Globus pallidus (tissue), 1 donor: Measurements from ENCODE around the gene DPP6.
A peak's percentile ranks its signal among the peaks of the same experiment; 100 is the strongest.

Source experiments
- DNase-seq: peaks from one replicate; pipeline ENCODE4 v3.0.0-alpha.2; 2015; ENCODE audit warnings: low spot score

DPP6 gene

GRCh38 chr7:154859747-154860620 lies 807.8 kb downstream of the DPP6 start:
- no peak for DNase-seq

DNA sequence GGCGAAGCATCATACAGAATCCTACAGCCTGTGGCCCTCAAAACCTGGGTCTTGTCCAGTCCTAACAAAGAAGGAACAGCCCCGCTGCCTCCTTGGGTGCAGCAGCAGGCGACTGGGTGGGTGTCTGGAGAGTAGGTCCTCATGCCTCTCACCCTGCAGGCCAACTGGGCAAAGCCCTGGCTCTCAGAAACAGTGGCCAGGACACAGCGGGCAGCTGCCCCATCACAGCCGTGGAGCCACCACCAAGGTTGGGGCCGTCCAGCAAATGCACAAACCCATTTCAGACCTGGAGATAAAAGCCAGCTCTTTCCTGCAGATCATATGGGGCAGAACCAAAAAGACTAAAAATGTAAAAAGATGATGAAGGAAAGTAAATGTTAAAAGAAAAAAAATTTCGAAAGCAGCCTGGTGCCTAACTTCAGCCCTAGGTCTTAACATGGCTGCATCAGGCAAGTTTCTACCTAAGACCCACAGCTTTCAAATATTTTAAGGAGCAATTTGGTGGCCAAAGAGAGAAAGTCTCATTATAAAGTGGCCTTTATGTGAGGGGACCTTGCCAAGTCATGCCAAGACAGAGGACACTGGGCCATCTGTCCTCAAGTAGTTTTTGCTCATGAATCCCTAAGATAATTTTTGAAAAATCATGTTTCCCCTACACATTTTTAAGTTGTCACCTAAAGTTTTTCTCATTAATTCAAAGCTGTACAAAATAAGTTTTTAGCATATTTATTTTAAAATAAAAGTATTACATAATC lies 808.6 kb downstream of the DPP6 start:
- DNase-seq, result no peak

GRCh38 chr7:154861589-154861988 lies 809.4 kb downstream of the DPP6 start:
- DNase-seq, result no peak

DNA sequence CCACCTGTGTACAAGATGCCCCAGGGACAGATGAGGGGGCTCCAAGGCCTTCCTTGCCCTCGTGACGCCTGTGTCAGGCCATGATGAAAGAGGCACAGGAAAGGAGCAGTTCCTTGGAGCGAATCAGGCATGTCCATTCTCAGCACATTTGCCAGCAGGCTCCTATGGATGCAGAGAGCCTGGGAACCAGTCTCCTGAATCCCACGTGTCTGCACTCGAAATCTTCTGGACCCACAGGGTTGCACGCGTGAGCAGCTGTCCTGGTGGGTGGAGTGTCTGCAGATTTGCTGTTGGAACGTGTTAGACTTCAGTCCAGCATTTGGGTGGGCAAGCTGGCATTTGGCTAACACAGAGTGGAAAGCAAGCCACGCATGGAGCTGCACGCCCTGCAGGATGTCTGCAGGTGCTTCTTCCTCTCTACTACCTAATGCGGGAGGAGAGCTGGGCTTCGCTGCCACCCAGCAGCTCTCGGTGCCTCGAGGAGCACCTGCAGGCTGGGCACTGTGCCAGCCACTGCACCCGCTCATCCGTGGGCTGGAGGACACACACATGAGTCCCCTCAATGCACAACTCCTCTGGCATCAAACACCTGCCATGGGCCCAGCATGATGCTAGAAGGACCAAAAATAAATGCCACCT lies 810.1 kb downstream of the DPP6 start:
- DNase-seq, result no peak

- DNase-seq, result no peak
Observed at GRCh38 chr7:154863766-154864522, 811.7 kb downstream of the DPP6 start.

- DNase-seq, result no peak
Observed at GRCh38 chr7:154864523-154864891, 812.3 kb downstream of the DPP6 start.

DNA sequence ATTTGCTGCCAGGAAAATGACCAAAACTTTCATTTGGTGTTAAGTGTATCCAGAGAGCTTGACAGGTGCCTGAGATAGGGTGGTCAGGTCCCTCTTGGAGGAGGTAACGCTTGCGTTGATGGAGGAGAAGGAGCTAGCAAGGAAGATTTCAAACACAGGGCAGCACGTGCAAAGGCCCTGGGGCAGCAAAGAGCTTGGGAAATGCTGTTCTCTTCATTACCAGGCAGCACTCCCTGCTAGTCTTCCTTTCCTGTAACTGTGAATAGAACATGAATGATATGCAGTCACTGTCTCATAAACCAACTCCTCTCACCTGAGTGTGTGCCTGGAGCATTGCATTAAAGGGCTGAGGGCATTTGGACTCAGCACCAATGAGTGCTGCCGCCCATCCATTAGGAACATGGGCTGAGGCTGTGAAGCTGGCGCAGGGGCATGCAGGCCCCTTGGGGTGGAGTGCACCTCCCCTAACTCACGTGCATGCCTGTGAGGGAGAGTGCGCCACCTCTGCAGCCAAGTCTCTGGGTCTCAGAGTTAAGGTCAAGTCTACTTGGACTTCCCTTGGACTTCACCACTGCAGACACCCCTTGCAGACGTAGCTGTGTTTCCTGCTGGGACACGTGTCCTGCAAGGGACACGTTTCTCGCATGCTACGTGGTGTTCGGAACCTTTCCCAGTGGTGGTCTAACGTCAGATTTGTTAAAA lies 813.9 kb downstream of the DPP6 start:
- DNase-seq, result no peak

GRCh38 chr7:154867068-154867467 lies 814.9 kb downstream of the DPP6 start:
- DNase-seq, result no peak

GRCh38 chr7:154868921-154869320 lies 816.7 kb downstream of the DPP6 start:
- DNase-seq, result no peak

DNA sequence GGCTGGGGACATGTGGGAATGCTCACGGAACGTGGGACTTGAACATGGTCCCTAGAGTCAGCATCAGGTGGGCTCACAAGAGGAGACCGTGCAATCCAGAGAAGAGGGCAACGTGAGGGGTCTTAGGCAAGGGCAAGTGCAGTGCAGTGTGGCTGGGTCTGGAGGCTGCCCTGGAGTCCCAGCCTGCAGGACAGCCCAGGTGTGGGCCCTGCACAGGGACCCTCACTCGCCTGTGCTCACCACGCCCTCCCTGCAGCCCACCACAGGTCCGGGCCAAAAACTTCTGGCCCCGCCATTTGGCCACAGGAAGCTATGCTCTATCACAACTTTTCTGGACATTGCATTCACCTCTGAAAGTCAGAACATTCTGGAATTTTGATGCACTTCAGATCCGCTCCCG lies 817.2 kb downstream of the DPP6 start:
- no peak for DNase-seq

DNA sequence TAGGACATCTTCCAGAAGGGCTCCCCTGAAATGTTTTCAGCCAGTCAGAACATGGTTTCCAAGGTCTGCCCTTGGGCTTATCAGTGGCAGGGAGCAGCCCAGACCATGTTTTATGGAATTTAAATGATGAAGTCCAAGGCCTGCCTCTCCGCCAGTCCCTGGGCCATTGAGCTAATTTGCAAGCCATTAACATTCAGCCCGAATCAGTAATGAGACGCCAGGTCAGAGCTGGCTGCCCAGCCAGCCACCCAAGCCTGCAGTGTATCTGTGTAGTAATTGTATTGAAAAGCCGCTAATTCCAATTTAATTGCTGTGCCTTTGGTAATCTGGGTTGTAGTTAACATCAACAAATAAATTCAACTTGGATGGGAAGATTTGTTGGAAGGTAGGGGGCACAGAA lies 819.3 kb downstream of the DPP6 start:
- DNase-seq, result peak; percentile 25

DNA sequence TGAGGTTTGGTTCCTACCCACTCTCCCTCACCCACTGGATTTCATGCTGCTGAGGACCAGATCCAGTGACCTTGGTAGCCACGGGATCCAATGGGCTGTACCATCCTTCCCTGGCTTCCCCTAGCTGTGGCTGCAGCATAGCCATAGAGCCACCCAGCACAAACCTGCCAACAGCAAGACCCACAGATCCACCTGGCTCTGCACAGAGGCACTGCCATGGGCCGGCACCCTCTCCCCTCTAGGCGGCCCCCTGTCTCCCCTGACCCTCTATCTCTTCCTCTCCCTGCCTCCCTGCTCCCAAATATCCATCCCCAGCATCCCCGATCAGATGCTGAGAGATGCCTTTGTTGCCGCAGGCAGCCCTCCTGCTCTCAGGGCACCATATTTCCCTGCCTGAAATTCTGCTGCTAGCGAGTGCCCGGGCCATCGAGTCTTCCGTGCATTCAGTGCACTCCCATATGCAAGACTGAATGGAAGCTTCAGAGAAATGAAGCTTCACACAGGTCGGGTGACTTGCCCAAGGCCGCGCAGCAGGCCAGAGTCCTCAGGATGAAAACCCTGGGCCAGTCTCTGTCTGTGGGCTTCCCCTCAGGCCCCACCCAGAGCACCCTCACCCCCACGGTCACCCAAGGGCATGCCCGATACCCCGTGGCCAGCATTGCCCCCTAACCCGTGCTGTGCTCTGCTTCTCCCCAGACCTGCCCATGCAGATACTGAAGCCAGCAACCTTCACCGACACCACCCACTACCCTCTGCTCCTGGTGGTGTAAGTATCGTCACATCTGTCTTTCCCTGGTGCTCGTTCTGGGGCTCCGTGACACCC lies 819.9 kb downstream of the DPP6 start:
- peak; percentile 11 for DNase-seq

- DNase-seq, result no peak
Observed at GRCh38 chr7:154872811-154873499, 820.8 kb downstream of the DPP6 start.

DNA sequence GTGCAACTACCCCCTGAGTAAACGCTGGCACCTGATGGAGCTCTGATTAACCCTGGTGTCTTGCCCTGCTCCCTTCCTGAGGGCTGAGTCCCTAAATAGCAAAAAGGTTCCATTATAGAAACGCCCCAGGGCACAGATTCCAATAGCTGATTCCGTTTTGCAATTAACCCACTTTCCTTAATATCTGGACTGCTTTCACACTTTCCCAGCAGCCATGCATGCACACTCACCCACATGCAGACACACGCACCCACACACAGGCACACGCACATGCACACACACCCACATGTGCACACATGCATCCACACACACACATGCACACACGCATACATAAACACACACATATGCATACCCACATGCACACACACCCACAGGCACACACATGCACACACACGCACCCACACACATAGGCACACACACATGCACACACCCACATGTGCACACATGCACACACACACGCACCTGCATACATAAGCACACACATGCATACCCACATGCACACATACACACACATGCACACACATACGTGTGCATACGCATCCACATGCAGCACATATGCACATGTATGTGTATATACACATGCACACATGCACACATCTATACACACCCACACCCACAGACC lies 821.4 kb downstream of the DPP6 start:
- DNase-seq, result no peak

- DNase-seq, result peak; percentile 11
Observed at GRCh38 chr7:154874409-154875113, 822.4 kb downstream of the DPP6 start.

- DNase-seq, result no peak
Observed at GRCh38 chr7:154875297-154875696, 823.1 kb downstream of the DPP6 start.

DNA sequence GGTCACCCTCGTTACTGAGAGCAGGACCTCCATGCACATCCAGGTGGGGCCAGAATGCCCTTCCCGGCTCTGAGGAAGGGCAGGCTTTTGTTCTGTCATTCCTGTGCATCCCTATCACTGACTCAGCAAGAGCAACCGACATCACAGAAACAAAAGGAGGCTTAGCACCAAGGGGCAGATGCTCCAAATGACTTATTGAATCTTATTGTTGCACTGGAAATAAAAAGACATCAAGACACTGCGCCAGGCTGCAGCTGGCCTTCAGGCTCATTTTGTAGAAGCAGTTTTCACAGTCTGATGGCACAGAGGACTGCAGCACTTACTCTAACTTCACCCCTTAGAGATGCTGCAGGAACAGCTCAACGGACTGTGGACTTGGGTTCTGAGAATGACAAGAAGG lies 824.3 kb downstream of the DPP6 start:
- no peak for DNase-seq

DNA sequence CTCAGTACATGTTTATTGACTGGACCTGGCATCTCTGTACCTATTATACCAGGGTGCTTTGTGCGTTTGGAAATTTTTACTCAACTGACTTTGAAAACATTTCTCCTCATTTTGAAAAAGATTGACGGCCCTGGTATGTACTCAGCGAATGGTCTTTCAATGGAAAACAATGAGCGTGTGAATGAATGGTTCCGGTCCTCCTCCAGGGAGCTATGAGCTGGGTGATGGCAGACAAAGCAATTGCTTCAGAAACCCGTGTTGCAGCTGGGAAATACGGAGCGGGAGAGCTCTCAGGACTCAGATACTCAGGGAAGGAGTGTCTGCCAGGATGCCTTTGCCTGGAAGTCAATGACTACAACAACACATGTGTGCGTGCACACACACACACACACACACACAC lies 824.8 kb downstream of the DPP6 start:
- DNase-seq, result no peak

DNA sequence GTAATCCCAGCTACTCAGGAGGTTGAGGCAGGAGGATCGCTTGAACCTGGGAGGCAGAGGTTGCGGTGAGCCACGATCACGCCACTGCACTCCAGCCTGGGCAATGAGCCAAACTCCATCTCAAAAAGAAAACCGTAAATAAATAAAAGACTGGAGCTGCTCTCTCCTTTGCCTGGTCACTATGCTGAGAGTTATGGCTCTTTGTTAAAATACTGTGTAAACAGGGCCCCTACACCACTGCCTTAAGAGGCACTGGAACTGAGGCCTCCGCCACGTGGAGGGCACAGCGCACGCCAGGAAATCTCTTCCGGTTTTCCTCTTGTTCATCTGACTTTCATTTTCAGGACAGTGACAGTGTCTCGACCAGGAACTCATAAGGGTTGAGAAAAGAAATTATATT lies 827.4 kb downstream of the DPP6 start:
- no peak for DNase-seq
